Measurements from ENCODE around the gene UBE3B.

The UBE3B gene

DNA sequence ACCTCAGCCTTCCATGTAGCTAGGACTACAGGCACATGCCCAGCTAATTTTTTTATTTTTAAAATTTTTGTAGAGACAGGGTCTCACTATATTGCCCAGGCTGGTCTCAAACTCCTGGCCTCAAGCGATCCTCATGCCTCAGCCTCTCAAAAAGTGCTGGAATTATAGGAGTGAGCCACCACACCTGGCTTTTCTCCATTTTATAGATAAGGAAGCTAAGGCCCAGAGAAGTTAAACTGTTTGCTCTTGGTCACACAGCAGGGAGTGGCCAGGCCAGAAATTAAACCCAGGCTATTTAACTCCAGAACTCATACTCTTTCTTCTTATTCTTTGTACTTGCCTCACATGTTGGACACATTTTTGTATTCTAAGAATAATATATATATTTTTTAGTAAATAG lies 16.5 kb downstream of the UBE3B start:
- DNase-seq (ENCODE audit: insufficient read length, low spot score) (no peak), FAIRE-seq (no peak)

DNA sequence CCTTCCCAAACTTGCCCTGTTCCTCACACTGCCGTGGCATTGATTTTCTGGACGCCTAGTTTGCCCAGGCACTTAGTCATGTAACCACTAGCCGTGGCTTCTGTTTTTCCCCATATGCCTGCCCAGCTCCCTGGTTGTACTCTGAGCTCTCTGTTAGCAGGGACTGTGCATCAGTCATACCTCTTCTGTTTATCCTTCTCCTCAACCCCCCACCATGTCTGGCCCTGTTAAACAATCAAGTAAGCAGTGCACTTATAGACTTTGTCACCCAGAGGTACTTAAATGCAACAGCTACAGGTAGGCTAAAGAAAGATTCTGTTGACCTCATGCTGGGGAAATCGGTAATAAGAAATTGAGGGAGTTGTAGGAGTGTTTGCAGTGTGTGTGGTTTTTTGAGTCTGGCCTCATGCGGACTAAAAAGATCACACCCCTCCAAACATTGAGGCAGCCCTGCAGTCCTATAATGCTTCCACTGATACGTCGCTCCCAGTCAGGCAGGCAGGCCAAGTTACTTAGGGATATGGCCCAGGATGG lies 17.0 kb downstream of the UBE3B start:
- FAIRE-seq (no peak), DNase-seq (ENCODE audit: insufficient read length, low spot score) (no peak)

DNA sequence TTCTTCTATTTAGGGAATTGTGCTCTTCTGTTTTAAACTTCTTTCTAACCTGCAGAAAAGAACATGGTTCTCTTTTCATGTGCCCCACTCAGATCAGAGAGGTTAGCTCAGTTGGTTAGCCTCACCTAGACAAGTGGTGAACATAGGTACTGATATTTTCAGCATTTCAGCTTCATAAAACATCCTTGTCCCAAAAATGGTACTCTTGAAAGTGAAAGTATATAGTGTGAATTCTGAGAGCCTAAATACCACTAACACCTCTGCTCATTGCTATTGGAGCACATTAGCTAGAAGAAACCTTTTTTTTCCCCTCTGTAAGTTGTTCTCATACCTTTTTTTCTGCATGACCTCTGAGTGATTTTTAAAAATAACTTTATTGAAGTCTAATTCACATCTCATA lies 17.6 kb downstream of the UBE3B start:
- FAIRE-seq: no peak
- DNase-seq (ENCODE audit: insufficient read length, low spot score): no peak

DNA sequence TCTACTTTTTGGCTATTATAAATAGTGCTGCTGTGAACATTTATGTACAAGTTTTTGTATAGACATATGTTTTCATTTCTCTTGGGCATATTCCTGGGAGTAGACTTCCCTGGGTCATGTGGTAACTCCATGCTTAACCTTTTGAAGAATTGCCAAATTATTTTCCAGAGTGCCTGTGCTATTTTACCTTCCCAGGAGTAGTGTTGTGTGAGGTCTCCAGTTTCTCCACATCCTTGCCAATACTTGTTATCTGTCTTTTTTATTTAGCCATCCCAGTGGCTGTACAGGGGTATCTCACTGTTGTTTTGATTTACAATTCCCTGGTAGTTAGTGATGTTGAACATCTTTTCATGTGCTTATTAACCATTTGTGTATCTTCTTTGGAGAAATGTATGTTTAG lies 18.9 kb downstream of the UBE3B start:
- FAIRE-seq (no peak), DNase-seq (ENCODE audit: insufficient read length, low spot score) (no peak)

DNA sequence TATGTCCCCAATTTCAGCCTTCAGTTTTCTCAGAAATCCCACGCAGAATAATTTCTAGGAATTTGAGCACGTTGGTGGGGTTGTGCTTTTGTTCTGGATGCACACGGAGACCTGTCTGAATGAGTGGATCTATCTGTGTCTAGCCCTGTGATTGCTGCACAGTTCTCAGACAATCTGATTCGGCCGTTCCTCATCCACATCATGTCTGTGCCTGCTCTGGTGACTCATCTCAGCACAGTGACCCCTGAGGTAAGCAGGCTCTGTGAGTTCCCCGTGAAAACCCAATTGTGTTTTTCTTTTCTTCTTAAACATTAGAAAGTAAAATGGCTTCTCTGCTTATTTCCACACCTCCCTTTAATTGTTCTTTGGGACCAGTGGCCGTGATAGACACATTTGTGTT lies 20.2 kb downstream of the UBE3B start:
- DNase-seq (ENCODE audit: insufficient read length, low spot score) (peak; percentile 52), FAIRE-seq (peak; percentile 46)

DNA sequence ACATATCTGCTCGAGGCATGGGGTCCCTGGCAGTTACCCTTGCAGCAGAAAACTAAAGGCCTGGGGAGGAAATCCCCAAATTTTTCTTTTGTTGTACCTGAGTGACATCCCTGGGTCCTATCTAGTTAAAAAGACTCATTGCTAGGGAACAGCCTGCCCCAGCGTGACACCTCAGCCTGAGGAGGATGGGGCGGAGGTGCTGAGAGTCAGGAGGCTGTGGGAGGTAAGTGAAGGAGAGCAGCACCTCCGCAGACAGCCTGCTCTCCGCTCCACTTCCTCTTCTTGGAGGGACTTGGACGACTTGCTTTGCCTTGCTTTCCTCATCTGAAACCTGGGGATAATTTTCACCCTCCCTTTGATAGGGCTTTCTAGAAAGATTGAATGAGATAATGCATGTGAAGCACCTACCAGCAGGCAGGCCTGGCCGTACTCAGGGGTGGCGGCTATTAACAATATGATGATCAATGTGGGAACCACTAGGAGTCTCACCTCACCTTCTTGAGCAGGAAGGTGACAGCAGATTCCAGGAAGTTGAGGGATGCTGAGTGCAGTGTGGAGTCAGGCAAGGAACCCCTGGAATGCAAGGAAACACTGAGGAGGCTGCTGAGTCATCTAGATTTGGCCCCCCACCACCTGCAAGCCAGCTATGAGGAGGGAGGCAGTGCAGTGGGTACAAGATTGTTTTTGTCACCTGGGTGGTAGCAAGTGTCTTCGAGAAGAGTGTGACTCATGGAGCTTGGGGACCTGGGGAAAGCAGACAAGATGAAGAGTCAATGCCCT lies 23.2 kb downstream of the UBE3B start:
- FAIRE-seq (peak; percentile 38), DNase-seq (ENCODE audit: insufficient read length, low spot score) (no peak)

DNA sequence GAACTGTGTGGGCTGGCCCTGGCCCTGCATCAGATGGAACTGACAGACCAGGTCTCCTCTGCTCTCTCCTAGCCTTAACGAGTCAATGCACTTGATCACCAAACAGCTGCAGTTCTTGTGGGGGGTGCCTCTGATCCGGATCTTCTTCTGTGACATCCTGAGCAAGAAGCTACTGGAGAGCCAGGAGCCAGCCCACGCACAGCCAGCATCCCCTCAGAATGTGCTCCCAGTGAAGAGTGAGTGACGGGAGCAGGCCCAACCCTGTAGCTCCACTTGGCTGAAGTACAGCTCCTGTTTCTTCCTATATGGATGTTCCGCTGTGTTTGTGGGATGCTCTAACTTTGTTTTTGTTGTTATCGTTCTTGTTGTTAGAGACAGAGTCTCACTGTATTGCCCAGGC lies 23.9 kb downstream of the UBE3B start:
- DNase-seq (ENCODE audit: insufficient read length, low spot score) (no peak), FAIRE-seq (no peak)

DNA sequence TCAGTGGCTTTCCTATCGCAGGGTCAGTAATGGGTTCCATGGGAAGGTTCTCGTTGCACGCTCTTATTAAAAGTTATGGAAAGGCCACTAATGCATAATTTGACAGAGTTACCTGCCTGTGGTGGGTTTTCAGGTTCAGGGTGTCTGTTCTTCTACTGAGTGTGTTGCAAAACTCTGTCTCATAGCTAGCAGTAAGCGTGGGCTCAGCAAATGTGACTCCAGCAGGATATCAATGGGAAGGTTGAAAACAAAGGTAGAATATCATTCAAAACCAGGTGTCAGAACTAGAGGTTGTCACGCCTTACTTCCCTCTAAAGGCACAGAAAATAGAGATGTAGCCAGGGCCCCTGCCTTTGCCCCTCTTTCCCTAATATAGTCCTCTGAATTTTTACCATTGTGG lies 24.9 kb downstream of the UBE3B start:
- no peak for FAIRE-seq
- no peak for DNase-seq (ENCODE audit: insufficient read length, low spot score)

DNA sequence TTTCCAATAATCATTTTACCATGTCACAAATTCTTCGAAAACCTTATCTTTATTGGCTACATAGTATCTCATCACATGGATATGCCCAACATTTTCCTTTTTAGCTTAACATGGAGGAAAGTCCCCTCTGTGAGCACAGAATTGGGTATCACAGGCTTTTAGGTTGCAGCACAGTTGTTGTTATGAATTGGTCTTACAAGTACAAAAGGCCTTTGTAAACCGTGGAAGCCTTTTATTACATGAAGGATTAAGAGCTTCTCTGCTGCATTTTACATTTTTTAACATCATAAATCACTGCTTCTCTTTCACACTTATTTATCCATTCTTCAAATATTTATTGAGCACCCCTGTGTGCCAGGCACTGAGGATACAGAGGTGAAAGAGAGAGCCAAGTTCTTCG lies 26.2 kb downstream of the UBE3B start:
- no peak for DNase-seq (ENCODE audit: insufficient read length, low spot score)
- no peak for FAIRE-seq

DNA sequence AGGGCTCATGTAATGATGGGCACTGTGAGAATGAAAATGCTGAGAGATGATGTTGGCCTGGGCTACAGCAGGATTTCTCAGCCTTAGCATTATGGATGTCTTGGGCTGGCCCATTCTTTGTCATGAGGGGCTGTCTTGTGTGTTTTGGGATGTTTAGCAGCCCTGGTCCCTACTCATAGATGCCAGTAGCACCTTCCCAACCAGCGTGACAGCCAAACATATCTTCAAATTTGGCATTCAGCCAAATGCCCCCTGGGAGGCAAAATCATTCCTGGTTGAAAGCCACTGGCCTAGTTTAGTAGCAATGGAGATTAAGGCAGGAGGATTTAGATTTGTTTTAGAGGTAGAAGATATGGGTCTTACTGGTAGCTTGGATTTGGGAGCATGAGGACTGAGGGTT lies 26.6 kb downstream of the UBE3B start:
- FAIRE-seq: no peak

DNA sequence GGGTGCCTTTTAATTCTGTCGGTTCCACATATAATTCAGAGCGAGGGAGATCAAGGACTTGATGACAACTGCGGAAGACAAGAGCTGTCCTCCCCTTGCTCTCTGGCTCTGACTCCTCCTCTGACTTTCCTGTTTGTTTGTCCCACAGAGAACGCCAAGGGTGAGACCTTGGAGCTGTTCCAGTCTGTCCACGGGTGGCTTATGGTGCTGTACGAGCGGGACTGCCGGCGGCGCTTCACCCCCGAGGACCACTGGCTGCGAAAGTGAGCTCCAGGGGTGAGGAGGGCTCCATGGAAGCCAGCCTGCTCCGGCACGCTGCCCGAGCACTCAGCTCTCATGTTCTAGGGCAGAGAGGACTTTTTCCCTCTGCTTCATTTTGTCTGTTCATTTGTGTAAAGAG lies 32.8 kb downstream of the UBE3B start:
- DNase-seq (ENCODE audit: insufficient read length, low spot score): no peak
- FAIRE-seq: no peak

More for the DNA sequence above, 26.6 kb downstream of the UBE3B start:
- DNase-seq (ENCODE audit: insufficient read length, low spot score): no peak

DNA sequence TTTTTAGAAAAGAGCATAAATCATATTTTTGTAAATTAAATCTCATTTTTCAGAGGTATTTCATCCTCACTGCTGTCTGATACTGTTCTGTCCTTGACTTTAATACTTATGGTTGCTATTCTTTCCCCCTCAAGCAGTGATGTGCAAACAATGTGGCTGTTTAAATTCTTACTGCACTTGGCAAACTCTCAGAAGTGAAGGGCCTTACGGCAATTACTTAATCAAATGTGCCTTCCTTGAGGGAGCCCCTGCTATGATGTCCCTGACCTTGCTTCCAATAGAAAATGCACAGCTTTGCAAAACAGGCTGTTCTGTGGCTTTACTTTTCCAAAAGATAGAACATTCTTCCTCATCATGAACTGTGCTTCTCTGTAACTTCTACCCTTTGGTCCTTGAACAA lies 35.2 kb downstream of the UBE3B start:
- FAIRE-seq (no peak), DNase-seq (ENCODE audit: insufficient read length, low spot score) (no peak)

DNA sequence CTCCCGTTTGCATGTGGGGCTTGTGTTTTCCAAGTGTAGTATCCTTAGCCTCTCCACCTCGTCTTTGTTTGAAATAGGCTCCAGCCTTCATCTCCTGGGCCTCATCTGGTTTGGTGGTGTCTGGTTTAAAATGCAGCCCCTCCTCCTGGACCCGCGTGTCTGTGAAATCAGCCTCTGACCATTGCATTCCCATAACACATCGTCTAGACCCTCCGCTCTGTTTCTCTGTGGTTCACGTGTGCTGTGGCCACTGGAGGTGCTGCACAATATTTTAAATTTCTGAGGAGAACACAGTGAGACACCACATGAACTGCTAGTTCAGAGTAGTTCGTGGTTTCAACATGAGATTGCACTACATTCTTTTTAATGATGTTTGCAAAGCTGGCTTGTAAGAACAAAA lies 35.6 kb downstream of the UBE3B start:
- FAIRE-seq (no peak), DNase-seq (ENCODE audit: insufficient read length, low spot score) (no peak)

DNA sequence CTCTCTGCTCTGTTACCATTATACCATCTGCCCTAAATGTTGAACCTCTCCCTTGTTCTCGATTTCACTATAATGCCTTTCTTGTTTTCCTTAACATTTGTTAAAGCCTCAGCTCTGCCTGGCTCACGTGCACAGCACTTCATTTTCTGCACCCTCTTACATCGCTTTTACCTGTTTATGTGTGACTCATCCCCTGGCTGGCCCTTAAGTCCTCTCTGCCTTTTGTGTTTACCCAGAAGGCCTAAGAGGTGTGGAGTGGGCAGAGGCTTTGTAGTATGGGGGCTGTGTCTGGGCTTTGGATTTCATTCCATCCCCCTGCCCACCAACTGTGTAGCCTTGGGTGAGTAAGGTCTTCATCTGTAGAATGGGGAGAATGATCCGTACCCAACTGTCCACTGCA lies 36.5 kb downstream of the UBE3B start:
- FAIRE-seq: no peak
- no peak for DNase-seq (ENCODE audit: insufficient read length, low spot score)

DNA sequence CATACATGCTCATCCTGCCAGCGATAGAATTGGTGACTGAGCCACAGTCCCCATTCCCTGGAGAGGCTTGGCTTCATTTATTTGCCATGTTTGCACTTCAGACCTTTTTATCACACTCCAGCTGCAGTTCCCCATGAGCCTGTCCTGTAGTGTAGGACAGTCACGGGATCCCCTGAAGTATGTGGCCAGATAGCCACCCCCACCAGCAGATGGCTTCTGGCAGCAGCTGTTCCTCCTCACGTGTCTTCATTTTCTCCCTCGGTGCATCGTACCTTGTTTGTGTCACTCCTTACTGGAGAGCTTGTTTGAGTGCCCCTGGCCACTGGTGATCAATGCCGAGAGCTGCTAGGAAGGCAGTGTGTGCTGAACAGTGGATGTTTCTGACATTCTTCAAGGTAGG lies 40.2 kb downstream of the UBE3B start:
- FAIRE-seq (no peak), DNase-seq (ENCODE audit: insufficient read length, low spot score) (no peak)

DNA sequence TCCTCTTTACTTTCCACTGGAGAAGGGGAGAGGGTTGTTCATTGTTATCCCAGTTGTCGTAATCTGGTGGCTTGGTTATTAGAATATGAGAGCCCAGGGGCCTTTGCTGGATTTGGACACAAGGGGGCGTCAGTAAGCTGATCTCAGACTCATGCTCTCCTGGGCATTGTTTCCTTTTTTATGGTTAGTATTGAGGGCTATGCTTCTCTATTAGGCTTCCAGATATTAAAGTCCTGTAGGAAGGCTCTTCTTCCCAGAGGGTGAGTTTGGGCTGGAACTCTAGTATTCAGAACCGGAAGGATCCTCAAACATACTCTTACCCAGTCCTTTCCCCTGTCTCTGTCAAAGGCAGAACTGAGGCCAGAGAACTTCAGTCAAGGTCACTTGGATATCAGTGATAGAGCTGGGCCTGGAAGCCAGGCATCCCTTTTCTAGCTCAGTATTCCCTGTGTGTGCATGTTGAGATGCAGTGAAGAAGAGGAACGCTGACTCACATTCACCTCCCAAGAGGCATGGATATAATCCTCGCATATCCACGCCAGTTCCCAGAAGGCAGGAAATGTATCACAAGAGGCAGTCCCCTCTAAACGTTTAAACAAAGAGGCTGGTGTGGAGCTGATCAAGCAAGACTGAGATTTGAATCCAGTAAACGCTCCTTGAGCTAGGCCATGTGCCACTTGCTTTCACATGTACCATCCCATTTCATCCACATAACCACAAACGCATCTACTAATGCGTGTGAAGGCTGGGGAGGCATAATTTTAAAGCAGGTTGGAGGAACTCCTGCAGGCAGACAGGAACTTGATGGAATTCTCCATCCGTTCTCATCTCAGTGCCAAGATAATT lies 41.6 kb downstream of the UBE3B start:
- DNase-seq (ENCODE audit: insufficient read length, low spot score) (peak; percentile 72), FAIRE-seq (no peak)

DNA sequence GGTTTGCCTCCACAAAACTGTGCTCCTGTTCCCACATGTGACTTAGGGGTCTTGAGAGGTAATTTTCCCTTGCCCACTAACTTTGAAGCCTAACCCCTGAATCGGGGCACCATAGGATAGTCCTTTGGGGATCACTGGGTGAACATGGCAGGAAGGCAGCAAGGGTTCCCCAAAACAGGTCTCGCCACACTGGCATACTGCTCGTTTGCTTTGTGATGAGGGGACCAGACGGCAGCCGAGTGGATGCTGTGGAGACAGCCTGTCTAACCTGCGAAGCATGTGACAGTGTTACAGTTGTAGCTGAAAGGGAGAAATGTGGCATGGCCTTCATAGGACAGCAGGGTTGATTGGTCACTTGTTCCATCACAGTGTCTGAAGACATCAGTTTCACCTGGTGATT lies 42.4 kb downstream of the UBE3B start:
- FAIRE-seq: no peak
- DNase-seq (ENCODE audit: insufficient read length, low spot score): no peak

DNA sequence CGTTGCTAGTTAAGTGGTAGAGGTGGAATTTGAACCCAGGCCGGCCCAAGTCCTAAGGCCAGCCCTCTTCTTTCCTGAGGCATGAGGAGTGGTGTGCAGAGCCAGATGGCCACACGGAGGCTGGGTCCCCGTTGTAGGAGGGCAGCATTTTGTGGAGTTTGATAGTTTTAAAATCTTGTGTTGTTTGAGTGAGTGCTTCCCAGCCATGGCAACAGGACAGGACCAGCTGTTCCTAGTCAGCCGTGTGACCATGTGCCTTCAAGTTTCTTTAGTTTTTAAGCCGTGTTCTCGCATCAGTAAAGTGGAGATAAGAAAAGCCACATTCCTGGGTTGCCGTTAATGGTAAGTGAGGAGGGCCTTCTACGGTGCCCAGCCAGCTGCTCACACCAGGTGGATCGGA lies 44.4 kb downstream of the UBE3B start:
- no peak for DNase-seq (ENCODE audit: insufficient read length, low spot score)
- no peak for FAIRE-seq

DNA sequence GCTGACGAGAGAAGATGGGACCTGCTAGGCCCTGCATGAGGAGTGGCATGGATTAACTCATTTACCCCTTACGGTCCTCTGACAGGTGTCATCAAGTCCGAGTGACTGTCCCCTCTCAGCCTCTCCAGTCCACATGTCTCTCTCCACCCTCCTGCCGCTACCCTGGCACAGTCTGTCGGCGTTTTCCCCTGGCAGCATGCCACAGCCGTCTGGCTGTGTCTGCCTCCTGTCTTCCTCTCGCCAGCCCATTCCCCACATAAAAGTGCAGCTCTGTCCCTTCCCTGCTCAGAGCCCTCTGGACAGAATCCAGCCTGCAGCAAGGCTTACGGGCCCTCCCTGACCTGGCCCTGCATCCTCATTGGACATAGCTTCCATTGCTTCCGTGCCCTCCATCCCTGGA lies 45.6 kb downstream of the UBE3B start:
- DNase-seq (ENCODE audit: insufficient read length, low spot score): no peak
- no peak for FAIRE-seq

DNA sequence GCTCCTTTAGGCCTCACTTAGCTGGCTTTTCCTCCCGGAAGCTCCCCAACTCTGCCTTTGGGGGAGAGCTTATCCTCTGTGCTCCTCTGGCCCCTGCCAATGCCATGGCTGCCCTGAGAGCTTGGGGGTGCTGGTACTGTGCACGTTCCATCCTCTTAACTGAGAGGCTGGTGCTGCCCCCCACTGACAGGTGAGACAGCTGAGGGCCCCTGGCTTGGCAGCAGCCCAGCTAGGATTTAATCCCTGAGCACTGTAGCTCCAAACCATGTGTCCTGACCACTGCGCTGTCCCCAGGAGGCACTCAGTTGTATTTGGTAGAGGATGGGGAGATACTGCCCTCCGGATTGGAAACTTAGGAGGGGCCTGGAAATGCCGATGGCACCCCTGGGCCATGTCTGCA lies 46.1 kb downstream of the UBE3B start:
- FAIRE-seq (no peak), DNase-seq (ENCODE audit: insufficient read length, low spot score) (no peak)

DNA sequence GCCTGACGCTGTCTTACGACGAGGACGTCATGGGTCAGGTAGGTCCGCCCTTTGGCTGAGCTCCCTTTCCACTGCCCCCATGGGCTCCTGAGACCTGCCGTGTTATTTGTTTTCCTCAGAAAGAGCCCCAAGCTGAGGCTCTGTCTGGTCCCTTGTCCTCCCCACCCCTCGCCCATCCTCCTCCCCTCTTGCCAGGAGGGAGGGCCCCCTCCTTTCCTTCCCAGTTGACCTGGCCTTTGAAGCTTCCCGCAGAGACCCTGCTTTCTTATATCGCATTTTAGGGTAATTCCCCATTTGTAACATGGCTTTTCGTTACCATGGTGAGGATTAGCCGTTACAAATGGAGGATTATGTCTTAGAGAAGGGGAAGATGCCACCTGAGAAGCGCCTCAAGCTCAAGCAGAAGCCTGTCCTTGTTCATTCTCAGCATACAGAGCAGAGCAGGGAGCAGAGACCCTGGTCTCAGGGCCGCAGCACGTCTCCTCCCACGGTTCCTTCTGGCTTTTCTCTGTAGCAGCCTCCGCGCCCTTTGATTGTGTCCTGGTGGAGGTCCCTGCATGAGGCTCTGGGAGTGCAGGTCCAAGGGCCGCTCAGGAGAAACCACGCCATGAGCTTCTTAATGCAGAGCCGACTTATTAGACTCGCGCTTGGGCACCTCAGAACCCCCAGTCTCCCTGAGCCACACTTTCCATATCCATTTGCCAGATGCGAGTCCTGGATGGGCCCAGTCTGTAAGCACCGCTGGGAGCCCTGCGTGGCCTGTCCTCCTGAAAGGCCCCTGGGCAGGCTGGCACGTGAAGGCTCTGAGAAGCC lies 47.2 kb downstream of the UBE3B start:
- DNase-seq (ENCODE audit: insufficient read length, low spot score) (no peak), FAIRE-seq (no peak)
